Measurements from ENCODE around the gene DCLK1.

DNA sequence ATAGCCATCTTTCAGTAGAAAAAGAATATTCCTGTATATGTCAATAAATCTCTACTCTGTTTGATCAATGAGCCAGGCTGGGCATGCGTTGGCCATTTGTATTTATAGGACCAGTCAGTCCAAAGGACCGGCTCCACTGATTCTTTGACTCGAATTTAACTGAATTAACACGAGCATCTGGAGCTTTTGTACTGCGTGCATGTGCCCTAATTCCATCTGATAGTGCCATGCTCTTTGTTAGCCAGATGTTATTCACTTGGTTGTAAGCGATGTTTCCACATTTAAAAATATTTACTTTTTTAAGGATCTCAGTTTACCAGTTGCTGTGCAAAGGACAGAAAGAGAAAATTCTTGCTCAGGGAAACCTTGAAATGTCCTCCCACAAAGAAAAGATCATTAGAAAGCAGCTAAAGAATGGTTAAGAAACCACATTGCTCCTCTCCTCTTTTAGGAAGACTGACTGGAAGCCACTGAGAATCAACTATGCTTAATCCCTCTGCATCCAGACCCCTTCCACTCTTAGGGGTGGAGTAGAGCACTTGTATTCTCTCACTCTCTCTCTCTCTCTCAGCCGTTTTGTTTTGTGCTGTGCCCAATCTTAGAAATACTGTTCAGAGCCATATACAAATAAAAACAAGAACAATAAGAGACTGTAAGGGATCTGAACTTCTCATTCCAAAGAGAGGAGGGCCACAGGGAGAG lies 165.8 kb downstream of the DCLK1 start:
- TF ChIP-seq SIN3A (IDR thresholded peaks at IDR 0.05; ENCODE audit: borderline replicate concordance, insufficient read depth, low read length) (no peak), POLR2AphosphoS5 (IDR thresholded peaks at IDR 0.05; ENCODE audit: low read depth, low read length) (no peak), TAF1 (IDR thresholded peaks at IDR 0.05; ENCODE audit: borderline replicate concordance, insufficient read depth, low read length) (no peak), FOXP2 (optimal IDR thresholded peaks at IDR 0.05; ENCODE audit: borderline replicate concordance, extremely low read depth, extremely low read length, insufficient read depth) (no peak)
